GF-D8 (cell line): ENCODE results near the gene ID4.
A peak's percentile ranks its signal among the peaks of the same experiment; 100 is the strongest.

Experiments used
- DNase-seq: peaks from one replicate; lab custom pipeline; 2025; lab: John Stamatoyannopoulos, UW

ID4 gene, protein sequence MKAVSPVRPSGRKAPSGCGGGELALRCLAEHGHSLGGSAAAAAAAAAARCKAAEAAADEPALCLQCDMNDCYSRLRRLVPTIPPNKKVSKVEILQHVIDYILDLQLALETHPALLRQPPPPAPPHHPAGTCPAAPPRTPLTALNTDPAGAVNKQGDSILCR

DNA sequence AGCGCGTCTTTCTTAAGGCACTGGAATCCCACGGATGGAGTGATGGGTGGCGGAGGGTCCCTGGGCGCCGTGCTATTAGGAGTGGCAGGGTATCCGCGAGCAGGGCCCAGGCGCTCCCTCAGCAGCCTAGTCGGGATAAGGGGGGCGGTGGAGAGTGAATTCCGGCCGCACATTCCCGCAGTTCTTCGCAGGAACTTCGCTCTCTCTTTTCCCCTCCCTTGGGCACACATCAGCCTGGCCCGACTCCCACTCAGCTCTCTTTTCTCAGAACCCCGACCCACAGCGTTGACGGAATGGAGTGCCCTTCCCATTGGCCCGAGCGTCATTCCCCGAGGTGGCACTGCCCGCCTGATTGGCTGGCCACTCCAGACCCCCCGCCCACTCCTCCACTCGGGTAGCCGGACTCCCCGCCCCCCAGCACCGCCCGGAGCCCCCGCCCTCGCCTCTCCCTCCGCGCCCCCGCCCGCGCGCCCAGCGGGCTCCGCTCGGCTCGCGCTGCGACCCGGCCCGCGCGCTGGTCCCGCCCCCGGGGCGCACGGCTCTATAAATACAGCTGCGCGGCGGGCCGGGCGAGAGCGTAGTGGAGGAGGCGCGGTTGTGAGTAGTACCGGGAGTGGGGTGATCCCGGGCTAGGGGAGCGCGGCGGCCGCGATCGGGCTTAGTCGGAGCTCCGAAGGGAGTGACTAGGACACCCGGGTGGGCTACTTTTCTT is at the start of gene ID4:
ID4 (plus strand) TSS at position 572 of the 712 bp plus-strand sequence. CDS start 385 bp downstream, outside the sequence.
- no peak for DNase-seq

- DNase-seq, result no peak
These were observed 48.5 kb upstream of the ID4 start for GRCh38 chr6:19788686-19789085.

DNA sequence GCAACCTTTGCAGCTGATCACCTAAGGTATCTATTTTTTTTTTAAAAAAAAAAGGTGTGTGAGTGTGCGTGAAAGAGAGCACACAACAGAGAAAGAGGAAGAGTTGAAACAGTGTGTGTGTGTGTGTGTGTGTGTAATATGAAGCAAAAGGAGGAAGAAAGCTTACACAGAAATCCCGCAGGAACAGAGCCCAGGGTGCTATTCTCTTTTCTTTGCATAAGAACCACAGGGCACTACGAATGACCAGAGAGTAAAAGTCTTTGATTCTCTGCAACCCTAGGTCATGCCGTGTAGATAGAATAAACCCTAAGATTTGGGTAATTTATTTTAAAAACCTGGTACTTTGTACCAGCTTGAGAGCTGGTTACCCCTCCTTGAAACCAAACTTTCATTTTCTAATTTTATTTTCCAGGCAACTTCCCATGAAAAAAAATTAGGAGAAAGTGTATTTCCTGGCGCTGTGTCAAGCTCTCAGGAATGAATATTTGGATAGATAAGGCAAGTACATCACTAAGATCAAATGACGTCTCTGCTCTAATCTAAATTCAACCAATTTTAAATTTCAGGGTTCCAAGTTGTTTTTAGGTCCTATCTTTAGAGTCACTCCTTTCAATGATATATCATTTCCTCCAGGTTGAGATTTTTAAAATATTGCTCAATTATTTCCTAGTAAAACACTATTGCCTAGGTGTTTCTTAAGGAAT is 47.9 kb upstream of the ID4 start:
- no peak for DNase-seq

DNA sequence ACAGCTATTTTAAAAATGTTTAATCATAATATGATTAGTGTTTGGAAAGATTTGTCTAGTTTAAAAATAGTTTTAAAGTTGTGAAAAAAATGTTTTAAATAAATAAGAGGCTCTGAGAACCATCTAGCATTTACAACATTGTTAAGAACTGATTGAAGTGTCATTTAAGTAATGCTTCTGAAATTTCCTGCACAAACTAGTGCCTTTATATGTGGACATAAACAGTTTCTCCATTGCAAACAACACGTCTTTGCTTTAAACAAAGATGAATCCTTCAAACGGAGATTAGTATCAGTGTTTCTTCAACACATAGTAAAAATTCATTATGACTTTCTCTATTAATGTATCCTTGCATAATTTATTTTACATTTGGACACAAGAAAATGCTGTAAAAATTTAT is 45.9 kb upstream of the ID4 start:
- DNase-seq, result no peak

DNA sequence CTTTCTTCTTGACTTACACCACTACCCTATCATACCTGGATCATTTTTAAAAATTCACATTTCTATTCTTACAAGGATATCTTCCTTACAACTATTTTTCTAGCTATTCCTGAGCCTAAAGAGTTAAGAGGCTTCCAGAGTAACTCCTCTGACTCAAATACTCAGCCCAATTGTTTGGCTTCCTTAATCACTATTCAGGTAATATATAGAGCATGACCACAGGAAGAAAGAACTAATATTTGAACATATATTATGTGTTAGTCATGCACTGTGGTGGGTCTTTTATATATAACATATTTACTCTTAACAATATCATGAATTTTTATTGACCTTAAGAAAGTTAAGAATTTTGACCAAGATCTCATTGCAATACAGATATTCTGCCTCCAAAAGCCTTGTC is 42.0 kb upstream of the ID4 start:
- DNase-seq, result no peak

- no peak for DNase-seq
These were observed 40.7 kb upstream of the ID4 start for GRCh38 chr6:19796452-19796851.

DNA sequence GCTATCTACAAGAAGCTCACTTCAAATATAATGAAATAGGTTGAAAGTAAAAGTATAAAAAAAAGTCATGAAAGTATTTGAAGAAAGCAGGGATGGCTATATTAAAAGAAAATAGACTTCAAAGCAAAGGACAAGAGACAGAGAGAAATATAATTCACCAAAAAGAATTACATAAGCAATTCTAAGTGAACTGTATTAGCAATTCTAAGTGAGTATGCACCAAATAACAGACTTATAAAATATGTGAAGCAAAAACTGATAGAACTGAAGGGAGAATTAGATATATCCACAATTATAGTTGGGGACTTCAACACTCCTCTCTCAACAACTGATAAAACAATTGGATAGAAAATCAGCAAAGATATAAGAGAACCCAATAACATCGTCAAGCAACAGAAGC is 38.8 kb upstream of the ID4 start:
- DNase-seq, result no peak

GRCh38 chr6:19802656-19803055 is 34.5 kb upstream of the ID4 start:
- DNase-seq, result no peak

DNA sequence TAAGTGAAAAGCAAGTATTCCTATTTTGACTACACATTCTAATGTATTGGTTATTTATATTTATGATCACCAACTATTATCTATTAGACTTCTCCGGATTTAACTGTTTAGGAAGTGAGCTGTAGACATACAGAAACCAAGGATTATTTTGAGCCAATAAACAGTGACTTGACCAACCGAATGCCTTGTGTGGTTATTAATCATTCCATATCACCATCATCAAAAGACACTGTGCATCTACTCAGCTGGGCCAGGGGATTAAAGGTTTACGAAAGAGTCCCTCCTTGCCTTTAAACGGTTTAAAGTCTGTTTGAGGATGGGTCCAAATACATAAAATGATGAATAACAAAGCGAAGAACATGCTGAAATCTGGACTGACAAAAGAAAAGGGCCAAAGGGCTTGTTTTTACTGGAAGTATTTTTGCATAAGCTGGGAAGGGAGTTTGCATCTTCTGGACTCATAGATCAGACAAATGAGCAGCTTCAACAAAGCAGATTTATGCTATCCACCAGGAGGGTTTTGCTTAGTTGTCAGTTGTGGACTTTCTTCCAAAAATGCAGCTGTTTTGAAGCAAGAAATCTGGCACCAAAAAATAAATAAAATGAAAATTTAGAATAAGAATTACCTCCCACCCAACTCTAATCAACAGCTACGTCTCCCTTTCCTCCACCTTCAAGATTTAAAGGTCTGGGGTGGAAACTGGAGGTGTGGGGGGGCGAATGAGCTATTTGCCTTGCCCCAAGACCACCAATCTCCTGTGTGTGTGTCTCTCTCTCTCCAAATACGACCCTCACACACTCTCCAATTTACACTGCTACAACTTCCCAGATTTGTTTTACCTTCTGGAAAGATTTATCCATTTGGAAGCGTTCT is 33.6 kb upstream of the ID4 start:
- no peak for DNase-seq

DNA sequence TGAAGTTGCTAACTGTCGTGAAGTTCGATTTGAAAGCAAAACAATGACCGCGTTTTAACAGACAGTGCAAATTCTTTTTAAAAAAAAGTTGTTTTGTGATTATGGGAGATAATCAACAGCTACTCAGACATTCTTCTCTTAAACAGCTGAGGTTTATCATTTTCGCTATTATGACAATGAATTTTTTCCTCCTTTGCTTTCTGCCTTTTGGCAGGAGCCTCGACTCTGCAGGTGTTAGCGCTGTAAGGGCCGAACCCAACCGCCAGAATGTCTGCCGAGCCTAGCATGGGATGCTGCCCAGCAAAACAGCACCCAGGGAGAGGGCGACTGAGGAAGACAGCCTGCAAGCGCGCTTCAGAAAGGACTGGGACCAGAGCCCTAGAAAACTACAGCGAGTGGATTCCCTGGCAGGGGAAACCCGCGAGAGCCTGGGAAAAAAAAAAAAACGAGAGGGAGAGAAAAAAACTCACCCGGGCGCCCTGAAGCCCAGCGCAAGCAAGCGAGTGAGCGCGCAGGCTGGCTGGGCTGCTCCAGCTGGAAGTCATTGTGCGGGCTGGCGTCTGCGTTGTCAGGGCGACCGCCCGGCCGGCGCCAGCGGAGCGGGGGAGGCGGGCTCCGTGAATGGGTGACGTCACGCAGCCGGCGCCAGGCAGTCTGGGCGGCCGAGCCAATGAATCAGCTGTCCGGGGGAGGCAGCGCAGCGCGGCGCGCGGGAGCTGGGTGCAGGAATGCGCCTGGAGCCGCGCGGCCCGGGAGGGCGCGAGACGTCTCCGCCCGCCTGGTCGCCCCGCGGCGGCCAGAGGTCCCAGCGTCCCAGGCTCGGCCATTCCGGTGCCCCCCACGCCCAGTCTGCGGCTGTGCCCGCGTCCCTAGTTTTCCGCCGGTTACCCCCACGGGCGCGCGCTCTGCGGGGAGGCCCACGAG is 32.7 kb upstream of the ID4 start:
- DNase-seq, result no peak

DNA sequence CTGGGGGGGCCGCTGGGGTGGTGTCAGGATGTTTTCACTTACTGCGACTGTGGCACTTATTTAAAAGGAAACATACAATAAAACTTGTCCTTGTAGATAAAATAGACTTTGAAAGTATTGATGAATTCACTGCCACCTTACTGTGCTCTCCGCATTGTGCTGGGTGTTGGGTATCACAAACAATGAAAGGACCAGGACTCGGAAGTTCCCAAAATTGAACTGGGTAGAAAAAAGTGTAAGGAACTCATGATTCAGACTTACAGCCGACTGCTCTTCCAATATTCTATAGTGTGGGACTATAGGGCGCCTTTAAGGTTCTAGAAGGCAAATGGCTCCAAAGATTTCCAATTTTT is 32.1 kb upstream of the ID4 start:
- DNase-seq, result no peak

- DNase-seq, result no peak
These were observed 30.2 kb upstream of the ID4 start for GRCh38 chr6:19806971-19807396.

- no peak for DNase-seq
These were observed 25.6 kb upstream of the ID4 start for GRCh38 chr6:19811397-19812079.

GRCh38 chr6:19812512-19813119 is 24.6 kb upstream of the ID4 start:
- DNase-seq, result peak; percentile 10

DNA sequence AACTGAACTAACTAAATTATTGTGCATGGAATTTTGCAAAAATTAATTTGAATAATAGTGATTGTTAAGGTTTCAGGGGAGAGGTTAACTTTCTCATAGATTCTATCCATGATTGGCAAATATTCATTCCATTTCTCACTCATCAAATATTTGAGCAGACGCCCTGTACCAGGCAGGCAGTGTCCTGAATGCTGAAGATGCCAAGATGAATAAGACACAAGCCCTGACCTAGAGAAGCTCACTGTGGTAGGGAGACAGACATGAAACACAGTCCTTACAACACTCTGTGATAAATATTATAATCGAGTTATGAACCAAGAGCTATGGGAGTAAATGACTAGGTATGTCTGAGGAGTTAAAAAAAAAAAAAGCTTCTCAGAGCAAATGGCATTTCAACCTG is 18.4 kb upstream of the ID4 start:
- DNase-seq, result no peak

DNA sequence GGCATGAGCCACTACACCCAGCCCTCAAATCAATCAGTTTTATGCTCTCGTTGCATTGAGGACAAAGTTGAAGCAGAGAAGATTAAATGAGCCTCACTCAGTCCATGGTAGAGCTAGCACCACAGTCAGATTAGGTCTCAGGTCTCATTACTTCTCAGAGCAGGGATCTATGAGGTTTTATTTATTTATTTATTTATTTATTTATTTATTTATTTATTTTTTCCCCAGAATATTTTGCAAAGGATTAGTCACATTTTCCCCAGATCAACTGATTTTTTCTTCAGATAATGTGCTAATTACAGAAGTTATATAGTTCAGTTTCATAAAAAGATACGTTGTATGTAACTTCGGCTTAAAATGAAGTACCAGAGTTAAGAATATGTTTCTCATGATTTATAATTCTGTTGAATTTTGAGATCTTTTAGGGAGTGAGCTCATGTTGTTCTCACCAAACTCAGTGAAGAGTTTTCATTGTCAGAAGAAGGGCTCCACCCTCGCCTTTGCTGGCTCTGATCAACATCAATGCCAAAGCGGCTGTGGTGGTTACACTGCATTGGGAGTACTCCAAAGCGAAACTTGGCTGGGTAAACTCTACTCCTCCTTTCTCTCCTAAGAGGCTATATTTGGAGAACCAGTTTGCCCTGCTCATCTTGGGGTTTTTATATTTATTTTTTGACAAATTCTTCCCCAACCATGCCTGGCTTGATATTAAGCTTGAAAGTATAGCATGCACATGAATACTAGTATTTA is 12.9 kb upstream of the ID4 start:
- no peak for DNase-seq

DNA sequence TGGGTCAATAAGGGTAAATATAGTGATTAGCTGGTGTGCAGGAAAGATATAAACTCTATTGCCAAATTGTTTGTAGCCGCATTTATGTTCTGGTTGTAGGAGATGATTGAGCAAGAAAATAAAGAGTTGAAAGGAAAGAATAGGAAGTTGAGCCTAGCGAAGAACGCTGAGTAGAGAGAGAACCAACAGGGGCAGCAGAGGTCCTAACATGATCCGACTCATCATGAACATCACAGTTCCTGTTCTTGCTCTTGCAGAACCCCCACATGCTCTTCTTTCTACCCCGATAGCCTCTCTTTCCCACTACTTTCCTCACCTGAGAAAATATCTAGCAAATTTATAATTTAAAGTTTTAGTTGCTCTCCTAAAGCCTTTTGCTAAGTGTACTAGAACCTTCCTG is 9.9 kb upstream of the ID4 start:
- no peak for DNase-seq

DNA sequence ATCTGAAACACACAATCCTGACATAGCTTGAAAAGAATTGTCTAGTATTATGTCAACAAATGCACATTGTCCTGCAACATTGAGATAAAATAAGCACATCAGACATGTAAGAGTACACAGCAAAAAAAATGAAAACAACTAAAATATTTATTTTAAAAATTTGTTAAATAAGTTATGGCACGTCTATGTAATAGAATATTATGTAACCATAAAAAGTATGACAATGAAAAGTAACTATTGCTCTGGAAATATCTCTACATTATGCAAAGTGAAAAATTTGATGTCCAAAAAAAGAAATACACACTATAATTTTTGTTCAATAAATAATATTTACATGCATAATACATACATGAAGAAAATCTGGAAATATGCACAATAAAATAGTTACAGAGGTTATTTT is 9.3 kb upstream of the ID4 start:
- DNase-seq, result no peak

DNA sequence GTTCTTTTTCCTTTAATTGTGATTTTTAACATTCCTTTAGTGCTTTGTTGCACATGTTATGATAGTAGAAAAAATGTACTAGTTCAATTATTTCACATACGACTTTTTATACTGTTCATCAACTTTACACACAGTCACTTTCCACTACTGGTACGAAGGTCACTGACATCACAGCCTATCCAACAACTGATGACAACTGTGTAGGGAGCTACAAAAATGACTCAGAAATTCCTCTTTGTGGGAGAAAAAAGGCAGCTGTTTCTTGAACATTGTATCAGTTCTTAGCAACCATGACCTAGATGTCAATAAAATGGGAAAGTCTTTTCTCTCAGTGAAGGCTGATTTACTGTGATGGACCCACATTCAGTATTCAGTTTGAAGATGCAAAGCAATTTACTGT is 7.0 kb upstream of the ID4 start:
- no peak for DNase-seq

DNA sequence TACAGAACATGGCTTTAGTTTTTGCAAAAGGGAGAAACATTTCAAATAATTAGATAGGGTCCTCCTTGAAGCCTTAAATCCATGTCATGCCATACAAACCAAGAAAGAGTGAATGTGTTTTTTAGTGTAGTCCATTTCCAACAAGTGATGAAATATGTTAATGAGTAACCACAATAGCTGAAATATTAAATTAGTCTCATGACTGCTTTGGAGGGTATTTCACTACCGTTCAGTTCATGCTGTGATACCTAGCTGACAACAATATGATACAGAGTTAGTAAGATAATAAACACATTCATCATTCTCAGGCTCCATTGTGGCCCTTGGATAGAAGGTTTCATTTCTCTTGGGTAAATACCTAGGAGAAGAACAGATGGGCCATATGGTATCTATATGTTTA is 5.8 kb upstream of the ID4 start:
- no peak for DNase-seq
